Measurements from ENCODE around the gene CCDC124. TPM values are rescaled to one million over a fixed set of nuclear protein-coding genes. Genes with fewer than 3 reads are reported as not detected.
"Not testable (repeated sequence)": the region's sequence is repeated elsewhere in the genome, so short reads cannot be mapped to it uniquely, and the experiment has no call there.

The CCDC124 gene, protein sequence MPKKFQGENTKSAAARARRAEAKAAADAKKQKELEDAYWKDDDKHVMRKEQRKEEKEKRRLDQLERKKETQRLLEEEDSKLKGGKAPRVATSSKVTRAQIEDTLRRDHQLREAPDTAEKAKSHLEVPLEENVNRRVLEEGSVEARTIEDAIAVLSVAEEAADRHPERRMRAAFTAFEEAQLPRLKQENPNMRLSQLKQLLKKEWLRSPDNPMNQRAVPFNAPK
- 100 to 1,000 TPM in 4 of 6 experiments, 10 to 100 TPM in 2; 86.3 to 115 (median 103) TPM for total RNA-seq (2021; fragmentation: NEBNext Ultra II Directional; extraction: Animal tissue kit (Norgen Biotek cat#: 25700))
- long read RNA-seq, transcript CCDC124-201 (5 exons, 938 nt), result major isoform, 72 of 109 reads
- long read RNA-seq, partial matches to known transcripts, result 35 of 109 reads
- long read RNA-seq, other reads (novel, unspliced or antisense), result 2 of 109 reads

DNA sequence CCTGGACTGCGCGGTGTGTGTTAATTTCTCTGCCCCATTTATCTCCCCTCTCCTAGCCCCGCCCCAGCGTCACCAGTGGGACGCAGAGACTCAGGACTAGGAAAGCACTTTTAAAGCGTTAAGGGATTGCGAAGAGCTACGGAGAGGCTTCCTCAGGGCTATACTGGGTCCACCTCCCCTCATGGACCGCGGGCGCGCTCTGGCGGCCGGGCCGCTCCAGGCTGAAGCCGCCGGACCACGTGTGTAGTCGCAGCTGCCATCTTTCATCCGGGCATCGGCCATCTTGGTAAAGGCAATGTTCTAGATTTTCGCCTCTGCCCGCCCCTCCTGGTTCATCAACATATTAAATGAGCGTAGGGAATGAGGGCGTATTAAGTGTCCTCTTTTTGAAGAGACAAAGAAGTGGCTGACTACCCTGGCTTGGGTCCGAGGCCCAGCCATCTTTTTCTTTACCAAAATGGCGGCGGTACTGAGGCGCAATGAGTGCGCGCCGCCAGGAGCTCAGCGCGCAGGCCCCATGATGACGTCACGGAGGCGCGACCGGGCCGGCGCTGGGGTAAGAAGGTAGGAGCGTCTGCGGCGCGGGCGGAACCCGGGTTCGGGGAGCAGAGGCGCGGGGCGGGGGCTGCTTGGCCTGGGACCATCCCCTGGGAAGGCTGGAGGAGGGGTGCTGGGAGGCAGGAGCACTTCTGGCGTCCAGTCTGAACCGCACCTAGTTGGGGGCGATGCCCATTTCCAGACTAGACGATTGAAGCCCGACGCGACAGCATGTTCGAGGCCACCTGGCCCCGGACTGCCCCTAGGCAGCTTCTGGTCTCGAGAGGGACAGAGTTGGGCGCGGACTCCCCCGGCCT lies at the start of gene CCDC124:
Gene CCDC124, plus strand, starts transcription at position 531 of the 854 bp plus-strand sequence. CDS start 3,406 bp downstream, outside the sequence.
- no peaks in the 10 kb centered on the region for H3K36me3 Mint-ChIP-seq (ENCODE audit: low read depth)
- H3K27ac Mint-ChIP-seq, result peak within 1 kb of the TSS; percentile 99
- peaks cover 19% of the 10 kb centered on the region for H3K4me1 Mint-ChIP-seq (ENCODE audit: low read depth)
- H3K4me3 Mint-ChIP-seq, result peak within 1 kb of the TSS; percentile 95
- peak; percentile 85 for DNase-seq
- H3K27me3 Mint-ChIP-seq (ENCODE audit: insufficient read depth), result peaks cover 4% of the 10 kb centered on the region
- H3K9me3 Mint-ChIP-seq, result no peaks in the 10 kb centered on the region
- TF ChIP-seq, protein P1, sequence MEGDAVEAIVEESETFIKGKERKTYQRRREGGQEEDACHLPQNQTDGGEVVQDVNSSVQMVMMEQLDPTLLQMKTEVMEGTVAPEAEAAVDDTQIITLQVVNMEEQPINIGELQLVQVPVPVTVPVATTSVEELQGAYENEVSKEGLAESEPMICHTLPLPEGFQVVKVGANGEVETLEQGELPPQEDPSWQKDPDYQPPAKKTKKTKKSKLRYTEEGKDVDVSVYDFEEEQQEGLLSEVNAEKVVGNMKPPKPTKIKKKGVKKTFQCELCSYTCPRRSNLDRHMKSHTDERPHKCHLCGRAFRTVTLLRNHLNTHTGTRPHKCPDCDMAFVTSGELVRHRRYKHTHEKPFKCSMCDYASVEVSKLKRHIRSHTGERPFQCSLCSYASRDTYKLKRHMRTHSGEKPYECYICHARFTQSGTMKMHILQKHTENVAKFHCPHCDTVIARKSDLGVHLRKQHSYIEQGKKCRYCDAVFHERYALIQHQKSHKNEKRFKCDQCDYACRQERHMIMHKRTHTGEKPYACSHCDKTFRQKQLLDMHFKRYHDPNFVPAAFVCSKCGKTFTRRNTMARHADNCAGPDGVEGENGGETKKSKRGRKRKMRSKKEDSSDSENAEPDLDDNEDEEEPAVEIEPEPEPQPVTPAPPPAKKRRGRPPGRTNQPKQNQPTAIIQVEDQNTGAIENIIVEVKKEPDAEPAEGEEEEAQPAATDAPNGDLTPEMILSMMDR (IDR thresholded peaks at IDR 0.05), result peak; percentile 90

DNA sequence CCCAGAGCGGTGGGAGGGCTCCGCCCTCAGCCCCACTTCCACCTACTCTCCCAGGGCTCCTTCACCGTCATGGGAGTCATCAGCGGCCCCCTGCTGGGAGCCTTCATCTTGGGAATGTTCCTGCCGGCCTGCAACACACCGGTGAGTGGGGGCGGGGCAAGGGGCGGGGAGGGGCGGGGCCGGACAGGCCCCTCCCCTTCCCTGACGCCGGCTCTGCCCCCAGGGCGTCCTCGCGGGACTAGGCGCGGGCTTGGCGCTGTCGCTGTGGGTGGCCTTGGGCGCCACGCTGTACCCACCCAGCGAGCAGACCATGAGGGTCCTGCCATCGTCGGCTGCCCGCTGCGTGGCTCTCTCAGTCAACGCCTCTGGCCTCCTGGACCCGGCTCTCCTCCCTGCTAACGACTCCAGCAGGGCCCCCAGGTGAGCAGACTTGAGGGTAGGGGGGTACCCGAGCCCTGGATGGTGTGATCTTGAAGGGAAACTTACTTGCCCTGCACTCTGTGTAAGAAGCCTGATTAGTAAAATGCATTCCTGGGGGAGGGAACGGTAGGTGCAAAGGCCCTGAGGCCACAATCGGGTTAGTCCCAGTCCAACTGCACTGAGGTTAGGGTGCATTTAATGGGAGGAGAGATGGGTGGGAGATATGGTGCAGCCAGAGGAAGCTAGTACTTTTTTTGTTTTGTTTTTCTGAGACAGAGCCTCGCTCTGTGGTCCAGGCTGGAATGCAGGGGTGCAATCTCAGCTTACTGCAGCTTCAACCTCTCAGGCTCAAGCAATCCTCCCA lies 49.0 kb upstream of the CCDC124 start:
- TF ChIP-seq, protein P1 (IDR thresholded peaks at IDR 0.05), result no peak
- no peak for DNase-seq
- Mint-ChIP-seq H3K4me3 (no peak overlapping the region), H3K9me3 (no peaks in the 10 kb centered on the region), H3K27ac (no peak overlapping the region), H3K36me3 (ENCODE audit: low read depth) (no peaks in the 10 kb centered on the region), H3K27me3 (ENCODE audit: insufficient read depth) (peaks cover 17% of the 10 kb centered on the region), H3K4me1 (ENCODE audit: low read depth) (no peaks in the 10 kb centered on the region)

DNA sequence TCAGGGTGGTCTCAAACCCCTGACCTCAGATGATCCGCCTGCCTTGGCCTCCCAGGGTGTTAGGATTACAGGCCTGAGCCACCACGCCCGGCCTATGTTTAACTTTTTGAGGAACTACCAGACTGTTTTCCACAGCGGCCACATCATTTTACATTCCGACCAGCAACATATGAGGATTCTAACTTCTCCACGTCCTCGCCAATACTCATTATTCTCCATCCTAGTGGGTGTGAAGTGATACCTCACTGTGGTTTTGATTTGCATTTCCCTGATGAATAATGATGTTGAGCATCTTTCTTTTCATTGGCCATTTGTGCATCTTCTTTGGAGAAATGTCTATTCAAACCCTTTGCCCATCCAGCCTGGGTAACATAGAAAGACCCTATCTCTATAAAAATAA lies 46.3 kb upstream of the CCDC124 start:
- no peaks in the 10 kb centered on the region for H3K9me3 Mint-ChIP-seq
- no peak for DNase-seq
- H3K4me1 Mint-ChIP-seq (ENCODE audit: low read depth), result no peaks in the 10 kb centered on the region
- H3K36me3 Mint-ChIP-seq (ENCODE audit: low read depth), result no peaks in the 10 kb centered on the region
- H3K27ac Mint-ChIP-seq, result no peak overlapping the region
- TF ChIP-seq, protein P1 (IDR thresholded peaks at IDR 0.05), result no peak
- H3K27me3 Mint-ChIP-seq (ENCODE audit: insufficient read depth), result peaks cover 6% of the 10 kb centered on the region
- H3K4me3 Mint-ChIP-seq, result no peak overlapping the region

DNA sequence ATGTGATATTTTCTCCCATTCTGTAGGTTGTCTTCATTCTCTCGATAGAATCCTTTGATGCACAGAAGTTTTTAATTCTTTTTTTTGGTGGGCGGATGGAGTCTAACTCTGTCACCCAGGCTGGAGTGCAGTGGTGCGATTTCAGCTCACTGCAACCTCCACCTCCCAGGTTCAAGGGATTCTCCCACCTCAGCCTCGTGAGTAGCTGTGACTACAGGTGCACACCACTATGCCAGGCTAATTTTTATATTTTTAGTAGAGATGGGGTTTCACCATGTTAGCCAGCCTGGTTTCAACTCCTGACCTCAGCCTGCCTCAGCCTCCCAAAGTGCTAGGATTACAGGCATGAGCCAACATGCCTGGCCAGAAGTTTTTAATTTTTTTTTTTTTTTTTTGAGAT lies 45.6 kb upstream of the CCDC124 start:
- not testable (repeated sequence) for DNase-seq; H3K9me3 Mint-ChIP-seq; H3K4me1 Mint-ChIP-seq (ENCODE audit: low read depth); H3K27ac Mint-ChIP-seq; H3K36me3 Mint-ChIP-seq (ENCODE audit: low read depth); H3K4me3 Mint-ChIP-seq
- H3K27me3 Mint-ChIP-seq (ENCODE audit: insufficient read depth), result peaks cover 10% of the 10 kb centered on the region

DNA sequence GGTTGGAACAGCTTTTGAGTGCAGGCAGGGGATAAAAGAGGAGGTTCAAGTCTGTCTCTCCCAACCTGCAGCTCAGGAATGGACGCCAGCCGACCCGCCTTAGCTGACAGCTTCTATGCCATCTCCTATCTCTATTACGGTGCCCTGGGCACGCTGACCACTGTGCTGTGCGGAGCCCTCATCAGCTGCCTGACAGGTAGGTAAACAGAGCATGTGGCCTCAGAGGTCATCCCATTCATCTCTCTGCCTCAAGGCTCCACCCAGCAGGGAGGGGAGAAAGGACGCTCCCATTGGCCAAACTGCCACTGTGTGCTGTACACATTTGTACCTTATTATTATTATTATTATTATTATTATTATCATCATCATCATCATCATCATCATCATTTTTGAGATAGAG lies 44.6 kb upstream of the CCDC124 start:
- Mint-ChIP-seq H3K27me3 (ENCODE audit: insufficient read depth) (peaks cover 16% of the 10 kb centered on the region), H3K36me3 (ENCODE audit: low read depth) (no peaks in the 10 kb centered on the region), H3K4me3 (no peak overlapping the region), H3K4me1 (ENCODE audit: low read depth) (no peaks in the 10 kb centered on the region), H3K9me3 (no peaks in the 10 kb centered on the region), H3K27ac (no peak overlapping the region)
- no peak for DNase-seq
- TF ChIP-seq, protein P1 (IDR thresholded peaks at IDR 0.05), result no peak
